NCI-H1105 (cell line): ENCODE measurements around the gene AGBL1.

Experiments used
- DNase-seq: peaks from one replicate; lab custom pipeline; 2025; lab: John Stamatoyannopoulos, UW

The AGBL1 gene

DNA sequence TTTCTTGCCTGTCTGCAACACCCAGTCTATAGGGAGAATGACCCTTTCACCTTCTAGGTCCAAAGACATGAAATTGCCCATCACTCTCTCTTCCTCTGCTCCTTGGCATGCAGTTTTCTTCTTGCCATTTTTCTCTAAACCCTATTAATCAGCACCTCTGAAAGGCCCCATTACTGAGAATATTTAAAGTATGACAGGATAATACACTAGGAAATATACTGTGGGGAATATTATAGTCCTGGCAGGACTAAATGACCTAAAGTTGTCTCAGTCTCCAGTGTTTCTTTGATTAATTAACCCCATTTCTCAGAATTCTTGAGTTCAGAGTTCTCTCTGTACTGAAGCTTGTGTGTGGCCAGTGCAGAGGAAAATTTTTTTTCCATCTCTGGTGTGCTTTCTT is 730.7 kb downstream of the AGBL1 start:
- no peak for DNase-seq

- no peak for DNase-seq
These were observed 734.2 kb downstream of the AGBL1 start for GRCh38 chr15:86813892-86814291.

DNA sequence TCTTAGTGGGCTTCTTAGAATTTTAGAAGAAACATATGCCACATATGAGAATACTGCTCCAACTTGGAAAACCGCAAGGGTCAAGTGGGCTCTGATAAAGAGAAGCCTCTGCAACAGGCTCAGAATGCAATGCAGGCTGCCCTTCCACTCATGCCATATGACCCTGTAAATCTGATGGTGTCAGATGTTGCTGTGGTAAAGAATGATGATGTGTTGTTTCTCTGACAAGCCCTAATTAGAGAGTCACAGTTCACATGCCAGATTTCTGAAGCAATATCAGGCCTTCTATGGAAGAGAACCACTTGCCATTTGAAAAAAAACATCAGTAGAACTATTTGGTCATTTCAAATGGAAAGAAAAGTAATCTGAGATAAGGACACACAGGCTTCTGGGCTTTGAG is 749.6 kb downstream of the AGBL1 start:
- DNase-seq: no peak

DNA sequence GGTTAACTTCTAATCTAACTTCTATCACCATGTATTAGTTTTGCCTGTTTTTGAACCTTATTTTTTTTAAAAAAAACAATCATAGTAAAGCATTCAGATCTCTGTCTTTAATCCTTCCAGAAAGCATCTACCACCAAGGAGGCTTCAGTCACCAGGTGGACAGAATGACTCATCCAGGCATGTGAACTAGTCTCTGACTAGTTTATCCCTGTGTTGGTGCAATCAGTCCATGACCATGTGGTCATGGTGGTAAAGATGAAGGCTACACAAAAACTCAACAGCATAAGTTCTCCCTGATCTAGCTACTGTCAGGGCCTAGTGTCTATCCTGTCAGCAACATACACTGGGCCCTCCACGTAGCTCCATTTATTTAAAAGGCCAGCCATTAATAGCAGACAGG is 750.6 kb downstream of the AGBL1 start:
- no peak for DNase-seq

- no peak for DNase-seq
These were observed 753.9 kb downstream of the AGBL1 start for GRCh38 chr15:86833595-86833994.

GRCh38 chr15:86834115-86834863 is 754.6 kb downstream of the AGBL1 start:
- no peak for DNase-seq

GRCh38 chr15:86837294-86838061 is 757.8 kb downstream of the AGBL1 start:
- DNase-seq: no peak

- no peak for DNase-seq
These were observed 759.8 kb downstream of the AGBL1 start for GRCh38 chr15:86839502-86839901.

GRCh38 chr15:86840996-86841395 is 761.3 kb downstream of the AGBL1 start:
- DNase-seq: no peak

GRCh38 chr15:86842199-86842598 is 762.5 kb downstream of the AGBL1 start:
- no peak for DNase-seq

- DNase-seq: no peak
These were observed 766.4 kb downstream of the AGBL1 start for GRCh38 chr15:86846036-86846435.

DNA sequence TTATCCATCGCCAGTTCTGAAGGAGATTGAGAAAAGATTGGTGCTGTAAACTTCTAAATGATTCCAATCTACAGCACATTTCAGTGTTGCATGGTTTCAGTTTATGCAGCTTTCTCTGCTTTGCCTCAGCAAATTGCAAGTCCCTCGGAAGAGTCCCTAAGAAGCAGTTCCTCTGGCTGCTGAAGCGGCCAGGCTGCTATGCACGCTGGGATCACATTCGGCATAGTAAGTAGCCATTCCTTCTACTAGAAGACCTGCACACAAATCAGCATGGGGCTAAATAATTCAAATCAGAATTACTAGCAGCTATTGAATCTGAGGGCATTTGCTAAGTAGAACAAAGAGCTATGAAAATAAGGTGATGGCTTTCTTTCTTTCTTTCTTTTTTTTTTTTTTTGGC is 769.5 kb downstream of the AGBL1 start:
- DNase-seq: no peak

DNA sequence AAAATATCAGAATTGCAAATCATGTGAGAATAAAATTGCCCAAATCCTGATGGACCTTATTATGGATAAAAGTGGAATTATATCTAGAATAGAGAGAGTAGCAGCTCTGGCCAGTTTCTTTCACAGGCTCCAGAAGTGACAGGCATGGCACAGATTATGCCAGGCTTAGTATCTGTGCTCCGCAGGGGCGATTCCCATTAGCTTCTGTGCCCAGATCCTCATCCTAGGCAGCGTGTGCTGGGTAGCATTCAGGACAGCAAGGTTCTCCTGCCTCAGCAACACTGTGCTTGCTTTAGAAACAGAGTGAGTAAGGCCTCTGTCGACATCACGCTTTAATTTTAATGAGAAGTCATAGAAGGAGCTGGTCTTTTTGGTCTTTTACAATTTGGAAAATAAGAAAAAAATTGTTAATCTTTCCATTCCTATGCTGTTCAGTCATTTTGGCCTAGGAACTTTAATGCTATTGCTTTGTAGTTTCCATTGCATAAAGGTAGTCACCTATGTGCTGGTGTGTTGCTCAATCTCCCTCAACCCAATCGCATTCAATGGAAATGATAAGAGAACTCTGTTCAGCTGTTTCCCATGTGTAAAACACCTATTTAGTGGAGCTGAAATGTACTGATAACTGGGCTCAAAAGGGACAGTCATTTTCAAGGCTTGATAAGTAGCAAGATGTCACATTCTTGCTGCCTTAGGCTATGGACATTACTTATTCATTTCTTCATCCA is 770.1 kb downstream of the AGBL1 start:
- DNase-seq: no peak

GRCh38 chr15:86850939-86851338 is 771.3 kb downstream of the AGBL1 start:
- no peak for DNase-seq

GRCh38 chr15:86852741-86853140 is 773.1 kb downstream of the AGBL1 start:
- DNase-seq: no peak

DNA sequence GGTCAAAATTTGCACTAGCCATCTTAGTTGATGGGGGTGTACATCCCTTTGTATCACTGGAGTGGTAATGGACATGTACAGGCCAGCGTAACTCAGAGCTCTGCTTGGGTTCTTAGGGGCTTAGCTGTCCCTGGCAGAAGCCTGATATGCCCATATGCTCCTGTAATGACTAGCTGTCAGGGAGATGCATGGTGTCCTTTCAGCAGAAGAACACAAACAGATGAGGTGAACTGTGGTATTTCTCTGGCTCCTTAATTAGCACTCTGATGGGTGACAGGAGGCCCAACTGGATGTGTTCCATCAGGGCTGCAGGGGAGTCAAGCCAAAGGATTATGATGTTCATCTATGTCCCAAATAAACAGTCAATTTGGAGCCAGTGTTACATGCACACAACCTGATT is 774.5 kb downstream of the AGBL1 start:
- no peak for DNase-seq

GRCh38 chr15:86855307-86856291 is 775.9 kb downstream of the AGBL1 start:
- no peak for DNase-seq

- DNase-seq: no peak
These were observed 778.0 kb downstream of the AGBL1 start for GRCh38 chr15:86857701-86858100.

DNA sequence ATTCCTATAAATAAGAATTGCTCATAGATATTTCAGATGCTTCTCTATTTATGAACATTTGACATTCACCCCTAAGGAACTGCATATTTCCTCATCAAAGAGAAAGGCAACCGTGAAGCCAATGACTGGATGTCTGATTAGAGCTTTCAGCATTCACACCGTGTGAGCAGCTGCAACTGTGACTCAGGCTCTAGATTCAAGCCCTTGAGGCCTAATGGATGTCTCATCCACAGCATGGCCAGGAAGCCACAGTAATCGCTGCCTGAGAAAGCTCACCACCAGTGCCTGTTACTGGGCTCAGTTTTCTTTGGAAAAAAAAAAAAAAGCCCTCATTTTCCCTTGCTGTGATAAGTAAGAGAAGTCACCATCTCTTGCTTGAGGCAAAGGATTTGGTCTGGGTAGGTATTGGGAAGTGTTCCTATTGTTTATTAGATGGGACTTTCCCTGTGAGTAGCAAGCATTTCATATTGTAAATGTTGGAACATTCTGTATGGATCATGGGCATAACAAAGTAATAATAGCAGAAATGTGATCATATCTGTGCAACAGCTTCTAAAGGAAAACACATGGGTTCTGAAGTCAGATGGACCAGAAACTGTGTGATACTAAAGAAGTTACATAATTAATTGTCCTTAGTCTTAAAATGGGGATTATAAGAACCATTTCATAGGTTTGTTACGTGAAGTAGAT is 783.7 kb downstream of the AGBL1 start:
- no peak for DNase-seq

GRCh38 chr15:86865920-86866319 is 786.2 kb downstream of the AGBL1 start:
- DNase-seq: no peak

GRCh38 chr15:86870846-86871245 is 791.2 kb downstream of the AGBL1 start:
- no peak for DNase-seq
